GM12875 (cell line): ENCODE results near the gene LIMK1.
"Not testable (repeated sequence)": the region's sequence is repeated elsewhere in the genome, so short reads cannot be mapped to it uniquely, and the experiment has no call there.

Experiments
- H3K4me3 ChIP-seq: one replicate; pipeline ENCODE4 v1.5.1; 2011; ENCODE audit warnings: low read depth, low read length, control low read depth
- TF ChIP-seq, protein P1 (sequence below): IDR thresholded peaks from 2 replicates; pipeline ENCODE4 v1.5.1; 2011; ENCODE audit warnings: low read depth, mild to moderate bottlenecking, control low read depth, inconsistent platforms, low read length, moderate library complexity, borderline replicate concordance; ENCODE audit not compliant: insufficient read depth

Gene LIMK1

DNA sequence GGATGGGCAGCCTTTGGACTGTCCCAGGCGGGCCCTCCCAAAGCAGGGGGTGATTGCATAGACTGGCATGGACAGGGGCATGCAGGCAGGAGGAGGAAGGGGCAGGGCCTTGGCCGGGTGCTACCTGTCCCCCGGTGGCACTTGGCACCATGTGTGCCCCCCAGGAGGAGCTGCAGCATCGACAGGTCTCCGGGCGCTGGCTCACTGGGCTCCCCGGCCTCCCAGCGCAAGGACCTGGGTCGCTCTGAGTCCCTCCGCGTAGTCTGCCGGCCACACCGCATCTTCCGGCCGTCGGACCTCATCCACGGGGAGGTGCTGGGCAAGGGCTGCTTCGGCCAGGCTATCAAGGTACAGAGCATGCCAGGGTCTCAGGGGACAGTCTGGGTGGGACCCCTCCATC is 23.2 kb downstream of the LIMK1 start:
- H3K4me3 ChIP-seq: no peak overlapping the region
- TF ChIP-seq, protein P1, sequence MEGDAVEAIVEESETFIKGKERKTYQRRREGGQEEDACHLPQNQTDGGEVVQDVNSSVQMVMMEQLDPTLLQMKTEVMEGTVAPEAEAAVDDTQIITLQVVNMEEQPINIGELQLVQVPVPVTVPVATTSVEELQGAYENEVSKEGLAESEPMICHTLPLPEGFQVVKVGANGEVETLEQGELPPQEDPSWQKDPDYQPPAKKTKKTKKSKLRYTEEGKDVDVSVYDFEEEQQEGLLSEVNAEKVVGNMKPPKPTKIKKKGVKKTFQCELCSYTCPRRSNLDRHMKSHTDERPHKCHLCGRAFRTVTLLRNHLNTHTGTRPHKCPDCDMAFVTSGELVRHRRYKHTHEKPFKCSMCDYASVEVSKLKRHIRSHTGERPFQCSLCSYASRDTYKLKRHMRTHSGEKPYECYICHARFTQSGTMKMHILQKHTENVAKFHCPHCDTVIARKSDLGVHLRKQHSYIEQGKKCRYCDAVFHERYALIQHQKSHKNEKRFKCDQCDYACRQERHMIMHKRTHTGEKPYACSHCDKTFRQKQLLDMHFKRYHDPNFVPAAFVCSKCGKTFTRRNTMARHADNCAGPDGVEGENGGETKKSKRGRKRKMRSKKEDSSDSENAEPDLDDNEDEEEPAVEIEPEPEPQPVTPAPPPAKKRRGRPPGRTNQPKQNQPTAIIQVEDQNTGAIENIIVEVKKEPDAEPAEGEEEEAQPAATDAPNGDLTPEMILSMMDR: no peak

DNA sequence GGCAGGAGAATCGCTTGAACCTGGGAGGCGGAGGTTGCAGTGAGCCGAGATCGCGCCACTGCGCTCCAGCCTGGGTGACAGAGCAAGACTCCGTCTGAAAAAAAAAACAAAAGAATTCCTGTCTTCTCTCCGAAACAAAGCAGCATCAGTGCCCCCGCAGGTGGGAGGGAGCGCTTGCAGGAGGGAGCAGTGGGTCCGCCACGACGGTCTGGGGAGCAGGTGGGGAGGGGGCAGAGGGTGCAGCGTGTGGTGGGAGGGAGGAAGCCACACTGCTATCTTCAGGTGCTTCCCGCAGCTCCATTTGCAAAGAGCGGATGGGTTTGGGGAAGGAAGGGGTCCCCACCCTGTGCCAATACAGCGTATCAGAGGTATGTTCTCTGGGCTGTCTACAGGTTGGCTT is 31.7 kb downstream of the LIMK1 start:
- no peak overlapping the region for H3K4me3 ChIP-seq
- TF ChIP-seq, protein P1: no peak

DNA sequence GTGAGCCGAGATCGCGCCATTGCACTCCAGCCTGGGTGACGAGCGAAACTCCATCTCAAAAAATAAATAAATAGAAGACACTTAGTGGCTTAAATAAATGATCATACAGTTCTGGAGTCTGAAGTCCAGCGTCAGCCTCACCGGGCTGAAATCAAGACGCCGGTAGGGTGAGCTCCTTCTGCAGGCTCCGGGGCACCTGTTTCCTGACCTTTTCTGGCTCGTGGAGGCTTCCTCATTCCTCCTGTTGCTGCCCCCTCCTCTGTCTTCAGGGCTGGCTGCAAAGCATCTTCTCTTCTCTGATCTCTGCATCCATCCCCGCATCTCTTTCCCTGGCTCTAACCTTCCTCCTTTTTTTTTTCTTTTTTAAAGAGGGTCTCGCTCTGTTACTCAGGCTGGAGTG is 32.8 kb downstream of the LIMK1 start:
- H3K4me3 ChIP-seq: no peak overlapping the region
- TF ChIP-seq, protein P1: no peak

DNA sequence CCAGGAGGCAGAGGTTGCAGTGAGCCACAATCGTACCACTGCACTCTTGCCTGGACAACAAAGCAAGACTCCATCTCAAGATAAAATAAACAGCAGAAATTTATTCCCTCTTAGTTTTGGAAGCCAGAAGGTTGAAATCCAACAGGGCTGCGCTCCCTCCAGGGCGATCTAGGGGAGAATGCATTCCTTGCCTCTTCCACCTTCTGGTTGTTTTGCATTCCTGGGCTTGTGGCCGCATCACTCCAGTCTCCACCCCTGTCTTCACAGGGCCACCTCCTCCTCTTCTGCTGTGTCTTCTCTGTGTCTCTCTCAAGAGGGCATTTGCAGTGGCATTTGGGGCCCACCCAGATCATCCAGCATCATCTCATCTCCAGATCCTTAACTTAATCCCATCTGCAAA is 36.2 kb downstream of the LIMK1 start:
- TF ChIP-seq, protein P1: no peak
- no peak overlapping the region for H3K4me3 ChIP-seq

DNA sequence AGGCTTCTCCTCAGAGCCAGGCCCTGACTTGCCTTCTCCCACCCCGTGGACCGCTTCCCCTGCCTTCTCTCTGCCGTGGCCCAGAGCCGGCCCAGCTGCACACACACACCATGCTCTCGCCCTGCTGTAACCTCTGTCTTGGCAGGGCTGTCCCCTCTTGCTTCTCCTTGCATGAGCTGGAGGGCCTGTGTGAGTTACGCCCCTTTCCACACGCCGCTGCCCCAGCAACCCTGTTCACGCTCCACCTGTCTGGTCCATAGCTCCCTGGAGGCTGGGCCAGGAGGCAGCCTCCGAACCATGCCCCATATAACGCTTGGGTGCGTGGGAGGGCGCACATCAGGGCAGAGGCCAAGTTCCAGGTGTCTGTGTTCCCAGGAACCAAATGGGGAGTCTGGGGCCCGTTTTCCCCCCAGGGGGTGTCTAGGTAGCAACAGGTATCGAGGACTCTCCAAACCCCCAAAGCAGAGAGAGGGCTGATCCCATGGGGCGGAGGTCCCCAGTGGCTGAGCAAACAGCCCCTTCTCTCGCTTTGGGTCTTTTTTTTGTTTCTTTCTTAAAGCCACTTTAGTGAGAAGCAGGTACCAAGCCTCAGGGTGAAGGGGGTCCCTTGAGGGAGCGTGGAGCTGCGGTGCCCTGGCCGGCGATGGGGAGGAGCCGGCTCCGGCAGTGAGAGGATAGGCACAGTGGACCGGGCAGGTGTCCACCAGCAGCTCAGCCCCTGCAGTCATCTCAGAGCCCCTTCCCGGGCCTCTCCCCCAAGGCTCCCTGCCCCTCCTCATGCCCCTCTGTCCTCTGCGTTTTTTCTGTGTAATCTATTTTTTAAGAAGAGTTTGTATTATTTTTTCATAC is 38.0 kb downstream of the LIMK1 start:
- H3K4me3 ChIP-seq: no peak overlapping the region

DNA sequence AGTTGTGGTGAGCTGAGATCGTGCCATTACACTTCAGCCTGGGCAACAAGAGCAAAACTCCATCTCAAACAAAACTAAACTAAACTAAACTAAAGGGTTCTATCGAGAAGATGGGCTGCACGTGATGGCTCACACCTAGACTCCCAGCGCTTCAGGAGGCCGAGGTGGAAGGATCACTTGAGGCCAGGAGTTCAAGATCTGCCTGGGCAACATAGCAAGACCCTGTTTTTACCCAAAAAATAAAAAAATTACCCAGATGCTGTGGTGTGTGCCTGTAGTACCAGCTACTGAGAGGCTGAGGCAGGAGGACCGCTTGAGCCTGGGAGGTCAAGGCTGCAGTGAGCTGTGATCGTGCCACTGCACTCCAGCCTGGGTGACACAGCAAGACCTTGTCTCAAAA is 40.3 kb downstream of the LIMK1 start:
- H3K4me3 ChIP-seq: not testable (repeated sequence)

More for the DNA sequence above, 38.0 kb downstream of the LIMK1 start:
- TF ChIP-seq, protein P1: no peak

DNA sequence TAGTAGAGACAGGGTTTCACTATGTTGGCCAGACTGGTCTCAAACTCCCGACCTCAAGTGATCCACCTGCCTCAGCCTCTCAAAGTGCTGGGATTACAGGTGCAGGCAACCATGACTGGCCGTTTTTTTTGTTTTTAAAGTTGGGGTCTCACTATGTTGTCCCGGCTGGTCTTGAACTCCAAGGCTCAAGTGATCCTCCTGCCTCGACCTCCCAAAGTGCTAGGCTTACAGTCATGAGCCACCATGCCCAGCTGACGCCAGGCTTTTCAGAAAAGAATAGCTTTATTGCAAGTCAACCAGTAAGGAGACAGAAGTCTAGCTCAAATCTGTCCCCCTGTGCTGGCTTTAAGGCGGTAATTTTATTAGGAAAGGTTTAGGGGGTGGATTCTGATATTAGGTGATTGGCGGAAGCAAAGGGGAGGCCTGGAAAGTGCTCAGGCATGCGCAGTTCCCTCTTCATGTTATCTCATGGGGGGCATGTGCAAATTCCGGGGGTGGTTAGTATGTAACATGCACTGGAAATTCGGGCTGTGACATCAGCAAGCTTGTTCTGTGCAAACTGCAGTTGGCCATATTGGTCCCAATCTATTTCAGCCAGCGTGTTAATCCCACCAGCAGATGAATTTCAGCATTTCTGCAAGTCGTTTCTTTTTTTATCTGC is 42.7 kb downstream of the LIMK1 start:
- H3K4me3 ChIP-seq: no peak overlapping the region
- TF ChIP-seq, protein P1: no peak
